GM23338 (cell line): Measurements from ENCODE around the gene LAPTM4A. TPM values are rescaled to one million over a fixed set of nuclear protein-coding genes. Genes with fewer than 3 reads are reported as not detected.

Experiments used
- ATAC-seq: fragments of 200-7000 bp; cut with Tn5 transposase; 3 replicates; pipeline ENCODE4 v1.9.1; 2020
- DNase-seq: peaks from one replicate; pipeline ENCODE4 v3.0.0-alpha.2; 2015; ENCODE audit warnings: low spot score
- H2AFZ ChIP-seq: fragments of 200-600 bp; sonication (generic); 2 replicates; pipeline ENCODE4 v1.8.0; 2016; ENCODE audit warnings: antibody characterized with exemption, mild to moderate bottlenecking, moderate library complexity
- H3F3A ChIP-seq: fragments of 200-600 bp; sonication (generic); replicated peaks from 2 replicates; pipeline ENCODE4 v1.8.0; 2017; ENCODE audit warnings: antibody characterized with exemption, mixed run types, low read depth
- H3K27ac ChIP-seq: fragments of 200-600 bp; sonication (generic); 2 replicates; pipeline ENCODE4 v1.6.1; 2016; ENCODE audit warnings: low read depth
- H3K27me3 ChIP-seq: fragments of 200-600 bp; sonication (generic); 2 replicates; pipeline ENCODE4 v1.8.0; 2016; ENCODE audit warnings: mild to moderate bottlenecking, mixed run types, moderate library complexity; ENCODE audit not compliant: insufficient read depth
- H3K36me3 ChIP-seq: fragments of 200-600 bp; sonication (generic); 2 replicates; pipeline ENCODE4 v1.8.0; 2016; ENCODE audit warnings: mild to moderate bottlenecking; ENCODE audit not compliant: insufficient read depth
- H3K4me1 ChIP-seq: fragments of 200-600 bp; sonication (generic); 2 replicates; pipeline ENCODE4 v1.8.0; 2016; ENCODE audit warnings: mild to moderate bottlenecking, moderate library complexity; ENCODE audit not compliant: insufficient read depth
- H3K4me2 ChIP-seq: fragments of 200-600 bp; sonication (generic); 2 replicates; pipeline ENCODE4 v1.7.1; 2017; ENCODE audit warnings: mixed run types
- H3K4me3 ChIP-seq: fragments of 200-600 bp; sonication (generic); 2 replicates; pipeline ENCODE4 v1.6.1; 2016; ENCODE audit warnings: mixed run types
- H3K79me2 ChIP-seq: fragments of 200-600 bp; sonication (generic); replicated peaks from 2 replicates; pipeline ENCODE4 v1.8.0; 2017; ENCODE audit warnings: mild to moderate bottlenecking; ENCODE audit not compliant: insufficient read depth
- H3K9me2 ChIP-seq: fragments of 200-600 bp; sonication (generic); 2 replicates; pipeline ENCODE4 v1.8.0; 2017; ENCODE audit not compliant: insufficient read depth
- H4K20me1 ChIP-seq: fragments of 200-600 bp; sonication (generic); replicated peaks from 2 replicates; pipeline ENCODE4 v1.8.0; 2017; ENCODE audit warnings: mild to moderate bottlenecking; ENCODE audit not compliant: insufficient read depth
- H3K27ac Mint-ChIP-seq: 2 replicates; pipeline ENCODE4 v1.8.0; 2020; ENCODE audit warnings: inconsistent platforms, mild to moderate bottlenecking, moderate library complexity, mixed read lengths
- H3K27me3 Mint-ChIP-seq: 3 replicates; pipeline ENCODE4 v1.8.0; 2022; ENCODE audit warnings: low read depth, mild to moderate bottlenecking, moderate library complexity, mixed read lengths, inconsistent platforms; ENCODE audit not compliant: insufficient read depth, poor library complexity
- H3K36me3 Mint-ChIP-seq: 3 replicates; pipeline ENCODE4 v1.8.0; 2021; ENCODE audit warnings: low read depth, mild to moderate bottlenecking, inconsistent platforms, moderate library complexity, mixed read lengths
- H3K4me1 Mint-ChIP-seq: 3 replicates; pipeline ENCODE4 v1.8.0; 2020; ENCODE audit warnings: mild to moderate bottlenecking, inconsistent platforms, mixed read lengths
- H3K4me3 Mint-ChIP-seq: 3 replicates; pipeline ENCODE4 v1.8.0; 2021; ENCODE audit warnings: moderate library complexity, mild to moderate bottlenecking, inconsistent platforms, mixed read lengths
- H3K9me3 Mint-ChIP-seq: 3 replicates; pipeline ENCODE4 v1.8.0; 2020; ENCODE audit warnings: moderate library complexity, mild to moderate bottlenecking, inconsistent platforms, mixed read lengths
- CREB1 ChIP-seq: fragments of 250-450 bp; sonication (Bioruptor Pico); IDR thresholded peaks from 2 replicates; pipeline ENCODE4 v1.5.0; 2020; ENCODE audit warnings: low read depth, mild to moderate bottlenecking, moderate library complexity
- CTCF ChIP-seq, 2 experiments: fragments of 200-600 bp in 1 of 2; sonication (generic) in 1 of 2; conservative IDR thresholded peaks; 2 replicates each; pipeline versions ENCODE4 v1.5.1 to v1.6.1; 2016 to 2017; ENCODE audit warnings: antibody characterized with exemption in 2 of 2, low read depth in 2 of 2, mild to moderate bottlenecking in 2 of 2, moderate library complexity in 1 of 2
- ETS1 ChIP-seq: IDR thresholded peaks from 2 replicates; pipeline ENCODE4 v1.6.1; 2016; ENCODE audit warnings: antibody characterized with exemption
- EZH2 ChIP-seq: fragments of 200-600 bp; sonication (generic); IDR thresholded peaks from one replicate; pipeline ENCODE4 v1.8.0; 2017; ENCODE audit warnings: antibody characterized with exemption, mild to moderate bottlenecking, low read depth; ENCODE audit not compliant: unreplicated experiment
- NANOG ChIP-seq: IDR thresholded peaks from 2 replicates; pipeline ENCODE4 v1.6.1; 2016; ENCODE audit warnings: antibody characterized with exemption, borderline replicate concordance
- REST ChIP-seq: IDR thresholded peaks from one replicate; pipeline ENCODE4 v1.6.1; 2018; ENCODE audit warnings: antibody characterized with exemption; ENCODE audit not compliant: unreplicated experiment
- STAT1 ChIP-seq: IDR thresholded peaks from one replicate; pipeline ENCODE4 v1.6.1; 2016; ENCODE audit warnings: antibody characterized with exemption; ENCODE audit not compliant: unreplicated experiment
- ZNF114 ChIP-seq: fragments of 250-450 bp; sonication (Bioruptor Pico); IDR thresholded peaks from 2 replicates; pipeline ENCODE4 v1.5.0; 2020; ENCODE audit warnings: mild to moderate bottlenecking, moderate library complexity
- ZNF331 ChIP-seq: fragments of 250-450 bp; sonication (Bioruptor Pico); IDR thresholded peaks from 2 replicates; pipeline ENCODE4 v1.5.0; 2020; ENCODE audit warnings: low read depth, mild to moderate bottlenecking, moderate library complexity
- ZNF462 ChIP-seq: fragments of 250-450 bp; sonication (Bioruptor Pico); IDR thresholded peaks from 2 replicates; pipeline ENCODE4 v1.5.0; 2020; ENCODE audit warnings: mild to moderate bottlenecking, moderate library complexity
- polyA plus RNA-seq: library from polyadenylated mRNA; unstranded; fragments of >200 nt; fragmentation: Nextera tagmentation; extraction: Ambion mirVana; gene quantifications from 2 replicates; pipeline ENCODE4 v1.2.1, GENCODE V29; 2016
- total RNA-seq: library from RNA; depleted of rRNA; stranded (reverse); fragments of >200 nt; shearing (Covaris generic); gene quantifications from 2 replicates; pipeline ENCODE4 v1.2.3, GENCODE V29; 2014

LAPTM4A gene
- total and polyA plus RNA-seq, 2 experiments from 2014 or later, result 123 to 214 TPM

- no peak for TF ChIP-seq CTCF (conservative IDR thresholded peaks at IDR 0.05; ENCODE audit: low read depth in 2 of 2)
- no peak for TF ChIP-seq ETS1
- no peak for TF ChIP-seq EZH2
- TF ChIP-seq REST, result no peak
Observed at GRCh38 chr2:20034821-20035220, 16.6 kb downstream of the LAPTM4A start (continued).

GRCh38 chr2:20034218-20034617, 17.2 kb downstream of the LAPTM4A start:
- ATAC-seq (no peak), DNase-seq (no peak)
- H3K4me3 ChIP-seq, result no peak overlapping the region
- H3K4me3 Mint-ChIP-seq, result no peak overlapping the region
- no peaks in the 10 kb centered on the region for H3K9me3 Mint-ChIP-seq
- H3K36me3 Mint-ChIP-seq, result peaks cover 89% of the 10 kb centered on the region
- H3K27ac Mint-ChIP-seq, result no peak overlapping the region
- H3K27me3 ChIP-seq, result no peaks in the 10 kb centered on the region
- no peaks in the 10 kb centered on the region for H3K9me2 ChIP-seq
- no peaks in the 10 kb centered on the region for H3K4me1 ChIP-seq
- H3K27ac ChIP-seq, result no peak overlapping the region
- peaks cover 34% of the 10 kb centered on the region for H4K20me1 ChIP-seq
- H3K79me2 ChIP-seq, result peaks cover 27% of the 10 kb centered on the region
- H3K27me3 Mint-ChIP-seq, result no peaks in the 10 kb centered on the region
- no peak for TF ChIP-seq ZNF114 (CRISPR knock-in tag)
- TF ChIP-seq ZNF462 (CRISPR knock-in tag), result no peak
- no peak for TF ChIP-seq ZNF331 (CRISPR knock-in tag)
- TF ChIP-seq NANOG, result no peak
- no peak for TF ChIP-seq STAT1
- TF ChIP-seq CREB1, result no peak
- TF ChIP-seq ETS1, result no peak
- H3K4me2 ChIP-seq, result no peak overlapping the region
- H3F3A ChIP-seq, result no peaks in the 10 kb centered on the region; the same call in 1 of the 2 replicates
- no peaks in the 10 kb centered on the region for H3K4me1 Mint-ChIP-seq
- no peak overlapping the region for H2AFZ ChIP-seq
- peaks cover 55% of the 10 kb centered on the region for H3K36me3 ChIP-seq
